Parathyroid adenoma (tissue), 2 donors: ENCODE data around the gene CAMK2D.

Source experiments
- H2AFZ ChIP-seq: fragments of 300-600 bp; sonication (generic); one replicate; pipeline ENCODE4 v1.7.0; 2017; ENCODE audit warnings: antibody characterized with exemption, mild to moderate bottlenecking
- H3K27ac ChIP-seq: fragments of 300-600 bp; sonication (generic); one replicate; pipeline ENCODE4 v1.7.0; 2017
- H3K27me3 ChIP-seq: fragments of 300-600 bp; sonication (generic); one replicate; pipeline ENCODE4 v1.7.0; 2017; ENCODE audit warnings: low read length; ENCODE audit not compliant: control insufficient read depth, insufficient read depth
- H3K36me3 ChIP-seq: fragments of 300-600 bp; sonication (generic); one replicate; pipeline ENCODE4 v1.7.0; 2017; ENCODE audit warnings: low read length; ENCODE audit not compliant: control insufficient read depth, insufficient read depth
- H3K4me1 ChIP-seq: fragments of 300-600 bp; sonication (generic); one replicate; pipeline ENCODE4 v1.7.0; 2017; ENCODE audit warnings: control low read depth
- H3K4me2 ChIP-seq: fragments of 300-600 bp; sonication (generic); one replicate; pipeline ENCODE4 v1.7.0; 2017; ENCODE audit warnings: low read length
- H3K4me3 ChIP-seq: fragments of 300-600 bp; sonication (generic); one replicate; pipeline ENCODE4 v1.7.0; 2017; ENCODE audit warnings: low read depth, low read length
- H3K79me2 ChIP-seq: fragments of 300-600 bp; sonication (generic); one replicate; pipeline ENCODE4 v1.7.0; 2017; ENCODE audit warnings: control low read depth
- H3K9ac ChIP-seq: fragments of 300-600 bp; sonication (generic); one replicate; pipeline ENCODE4 v1.7.0; 2017; ENCODE audit warnings: mild to moderate bottlenecking
- H3K9me3 ChIP-seq: fragments of 300-600 bp; sonication (generic); one replicate; pipeline ENCODE4 v1.7.0; 2017; ENCODE audit warnings: low read length; ENCODE audit not compliant: control insufficient read depth
- TF ChIP-seq, protein P1 (sequence below): fragments of 300-600 bp; sonication (generic); IDR thresholded peaks from one replicate; pipeline ENCODE4 v1.7.0; 2017; ENCODE audit warnings: antibody characterized with exemption, mild to moderate bottlenecking
- donor health status: primary hyperparathyroidism.

CAMK2D gene

DNA sequence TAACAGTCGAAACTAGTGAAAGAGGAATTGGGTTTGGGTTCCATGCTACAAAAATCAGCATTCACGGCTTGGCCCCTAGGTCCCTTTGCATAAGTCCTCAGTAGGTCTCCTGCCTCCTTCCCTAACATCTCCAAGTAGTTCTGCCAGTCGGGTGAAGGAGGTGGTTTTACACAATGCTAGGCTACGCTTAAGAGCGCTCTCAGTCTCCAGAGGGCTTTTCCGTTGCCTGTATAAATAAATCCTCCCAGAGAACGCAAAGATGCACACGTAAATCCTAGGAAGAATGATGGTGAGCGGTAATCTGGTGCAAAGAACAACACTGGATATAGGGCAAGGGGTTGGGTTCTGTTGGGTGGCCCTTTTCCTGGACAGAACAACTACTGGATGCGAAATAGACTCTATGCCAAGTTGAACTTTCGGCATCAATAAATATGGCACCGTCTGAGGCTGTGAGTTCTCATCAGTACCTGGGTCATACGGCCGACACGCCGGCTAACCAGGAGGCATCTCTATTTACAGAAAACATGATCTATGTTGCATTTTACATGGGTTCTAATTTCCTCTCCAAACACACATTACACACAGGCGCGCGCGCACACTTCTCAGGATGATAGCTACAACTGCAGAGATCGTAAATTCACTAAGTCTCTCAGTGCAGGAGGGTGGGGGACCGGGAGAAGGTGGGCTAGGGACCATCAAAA, 1.3 kb downstream of the CAMK2D start:
- Histone ChIP-seq H3K9me3 (no peaks in the 10 kb centered on the region), H3K4me1 (no peaks in the 10 kb centered on the region), H2AFZ (peak overlapping the region; percentile 81), H3K27ac (peak overlapping the region; percentile 84), H3K27me3 (no peaks in the 10 kb centered on the region), H3K9ac (no peak overlapping the region), H3K36me3 (no peaks in the 10 kb centered on the region), H3K4me2 (peak overlapping the region; percentile 99), H3K4me3 (peak overlapping the region; percentile 79), H3K79me2 (no peaks in the 10 kb centered on the region)
- TF ChIP-seq, protein P1, sequence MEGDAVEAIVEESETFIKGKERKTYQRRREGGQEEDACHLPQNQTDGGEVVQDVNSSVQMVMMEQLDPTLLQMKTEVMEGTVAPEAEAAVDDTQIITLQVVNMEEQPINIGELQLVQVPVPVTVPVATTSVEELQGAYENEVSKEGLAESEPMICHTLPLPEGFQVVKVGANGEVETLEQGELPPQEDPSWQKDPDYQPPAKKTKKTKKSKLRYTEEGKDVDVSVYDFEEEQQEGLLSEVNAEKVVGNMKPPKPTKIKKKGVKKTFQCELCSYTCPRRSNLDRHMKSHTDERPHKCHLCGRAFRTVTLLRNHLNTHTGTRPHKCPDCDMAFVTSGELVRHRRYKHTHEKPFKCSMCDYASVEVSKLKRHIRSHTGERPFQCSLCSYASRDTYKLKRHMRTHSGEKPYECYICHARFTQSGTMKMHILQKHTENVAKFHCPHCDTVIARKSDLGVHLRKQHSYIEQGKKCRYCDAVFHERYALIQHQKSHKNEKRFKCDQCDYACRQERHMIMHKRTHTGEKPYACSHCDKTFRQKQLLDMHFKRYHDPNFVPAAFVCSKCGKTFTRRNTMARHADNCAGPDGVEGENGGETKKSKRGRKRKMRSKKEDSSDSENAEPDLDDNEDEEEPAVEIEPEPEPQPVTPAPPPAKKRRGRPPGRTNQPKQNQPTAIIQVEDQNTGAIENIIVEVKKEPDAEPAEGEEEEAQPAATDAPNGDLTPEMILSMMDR = no peak

GRCh38 chr4:113759696-113760093, 1.8 kb downstream of the CAMK2D start:
- no peaks in the 10 kb centered on the region for H3K9me3 ChIP-seq
- no peaks in the 10 kb centered on the region for H3K79me2 ChIP-seq
- no peak overlapping the region for H3K9ac ChIP-seq
- H3K4me1 ChIP-seq = no peaks in the 10 kb centered on the region
- no peaks in the 10 kb centered on the region for H3K36me3 ChIP-seq
- H3K4me3 ChIP-seq = peak overlapping the region; percentile 79
- H3K27ac ChIP-seq = no peak overlapping the region
- no peaks in the 10 kb centered on the region for H3K27me3 ChIP-seq
- H3K4me2 ChIP-seq = peak overlapping the region; percentile 99
- H2AFZ ChIP-seq = peak overlapping the region; percentile 81
- TF ChIP-seq, protein P1 = no peak

DNA sequence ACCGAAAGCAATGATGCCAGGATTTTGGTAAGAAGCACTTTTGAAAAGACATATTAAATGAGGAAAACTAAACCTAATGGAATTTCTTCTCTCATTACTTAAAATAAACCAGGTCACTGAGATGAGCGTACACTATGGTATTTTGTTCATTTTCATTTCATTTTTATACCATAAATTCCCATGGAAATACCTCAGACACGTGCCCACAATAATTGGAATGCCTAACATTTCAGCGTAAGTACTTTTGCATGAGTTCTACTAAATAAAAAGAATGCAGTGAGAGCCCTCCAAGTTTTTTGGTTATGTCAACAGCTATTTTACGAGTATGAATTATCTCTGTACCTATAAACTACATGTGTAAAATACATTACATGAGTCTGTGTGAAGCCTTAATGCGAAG, 3.2 kb downstream of the CAMK2D start:
- H3K79me2 ChIP-seq = no peaks in the 10 kb centered on the region

GRCh38 chr4:113757486-113757885, 4.1 kb downstream of the CAMK2D start:
- H3K9me3 ChIP-seq = no peaks in the 10 kb centered on the region
- no peak overlapping the region for H3K27ac ChIP-seq
- H3K79me2 ChIP-seq = no peaks in the 10 kb centered on the region
- no peak overlapping the region for H2AFZ ChIP-seq
- no peak overlapping the region for H3K4me2 ChIP-seq
- no peaks in the 10 kb centered on the region for H3K4me1 ChIP-seq
- H3K9ac ChIP-seq = no peak overlapping the region
- TF ChIP-seq, protein P1 = no peak
- H3K27me3 ChIP-seq = no peaks in the 10 kb centered on the region
- H3K4me3 ChIP-seq = no peak overlapping the region
- no peaks in the 10 kb centered on the region for H3K36me3 ChIP-seq

More for the DNA sequence above, 3.2 kb downstream of the CAMK2D start:
- no peak overlapping the region for H3K4me3 ChIP-seq
- H3K4me1 ChIP-seq = no peaks in the 10 kb centered on the region
- no peak overlapping the region for H3K27ac ChIP-seq
- H3K27me3 ChIP-seq = no peaks in the 10 kb centered on the region
- no peak overlapping the region for H3K4me2 ChIP-seq
- H3K36me3 ChIP-seq = no peaks in the 10 kb centered on the region
- no peaks in the 10 kb centered on the region for H3K9me3 ChIP-seq
- no peak overlapping the region for H2AFZ ChIP-seq
- TF ChIP-seq, protein P1 = no peak
- no peak overlapping the region for H3K9ac ChIP-seq

- Histone ChIP-seq H3K79me2 (no peaks in the 10 kb centered on the region), H3K27me3 (no peaks in the 10 kb centered on the region), H3K4me1 (no peaks in the 10 kb centered on the region), H3K4me2 (no peak overlapping the region), H2AFZ (no peak overlapping the region), H3K27ac (no peak overlapping the region), H3K9ac (no peak overlapping the region), H3K9me3 (no peaks in the 10 kb centered on the region), H3K4me3 (no peak overlapping the region), H3K36me3 (no peaks in the 10 kb centered on the region)
- TF ChIP-seq, protein P1 = no peak
Measured at GRCh38 chr4:113756005-113756410, 5.5 kb downstream of the CAMK2D start.
